Urothelium cell line (cell line): ENCODE results near the gene RBBP8NL.

Experiments used
- DNase-seq: peaks from one replicate; pipeline ENCODE4 v3.0.0; 2011; ENCODE audit warnings: low spot score, mixed read lengths
- FAIRE-seq: peaks from 2 replicates; lab custom pipeline; 2011; peaks lifted over from hg19 to GRCh38; lab: Jason Lieb, UNC

RBBP8NL gene

GRCh38 chr20:62394248-62395245, 32.8 kb downstream of the RBBP8NL start:
- DNase-seq (no peak), FAIRE-seq (no peak)

GRCh38 chr20:62393830-62394229, 33.5 kb downstream of the RBBP8NL start:
- FAIRE-seq = no peak

GRCh38 chr20:62393335-62393665, 34.0 kb downstream of the RBBP8NL start:
- no peak for DNase-seq
- no peak for FAIRE-seq

More at GRCh38 chr20:62393830-62394229, 33.5 kb downstream of the RBBP8NL start:
- no peak for DNase-seq

- DNase-seq (no peak), FAIRE-seq (no peak)
Observed at GRCh38 chr20:62392621-62393334, 34.6 kb downstream of the RBBP8NL start.

- FAIRE-seq = no peak
Observed at GRCh38 chr20:62392077-62392418, 35.3 kb downstream of the RBBP8NL start.

GRCh38 chr20:62391165-62392076, 35.9 kb downstream of the RBBP8NL start:
- DNase-seq (no peak), FAIRE-seq (no peak)

More at GRCh38 chr20:62392077-62392418, 35.3 kb downstream of the RBBP8NL start:
- no peak for DNase-seq

GRCh38 chr20:62390317-62391164, 36.8 kb downstream of the RBBP8NL start:
- DNase-seq (no peak), FAIRE-seq (no peak)

- no peak for FAIRE-seq
- DNase-seq = no peak
Observed at GRCh38 chr20:62389601-62390087, 37.7 kb downstream of the RBBP8NL start.

GRCh38 chr20:62388839-62389600, 38.3 kb downstream of the RBBP8NL start:
- DNase-seq (no peak), FAIRE-seq (no peak)

- FAIRE-seq = no peak
Observed at GRCh38 chr20:62387933-62388635, 39.3 kb downstream of the RBBP8NL start.

GRCh38 chr20:62387219-62387913, 40.0 kb downstream of the RBBP8NL start:
- DNase-seq (no peak), FAIRE-seq (peak; percentile 81)

More at GRCh38 chr20:62387933-62388635, 39.3 kb downstream of the RBBP8NL start:
- no peak for DNase-seq

GRCh38 chr20:62386383-62387218, 40.7 kb downstream of the RBBP8NL start, which contains the start of gene RPS21:
Gene RPS21, plus strand, starts transcription at chr20:62387103. Its CDS starts 236 bp downstream, at chr20:62387339.
- peak; percentile 99 for DNase-seq
- FAIRE-seq = peak; percentile 82

- FAIRE-seq (no peak), DNase-seq (peak; percentile 93)
Observed at GRCh38 chr20:62382306-62383198, 44.8 kb downstream of the RBBP8NL start.

- FAIRE-seq (peak; percentile 100), DNase-seq (no peak)
Observed at GRCh38 chr20:62381842-62382241, 45.5 kb downstream of the RBBP8NL start.

- DNase-seq (no peak), FAIRE-seq (peak; percentile 27)
Observed at GRCh38 chr20:62381202-62381797, 46.0 kb downstream of the RBBP8NL start.
